Measurements from ENCODE around the gene DENND1B. TPM values are rescaled to one million over a fixed set of nuclear protein-coding genes. Genes with fewer than 3 reads are reported as not detected.

DENND1B gene
- total RNA-seq, 1 experiment from 2014 or later, result 6.3 TPM

DNA sequence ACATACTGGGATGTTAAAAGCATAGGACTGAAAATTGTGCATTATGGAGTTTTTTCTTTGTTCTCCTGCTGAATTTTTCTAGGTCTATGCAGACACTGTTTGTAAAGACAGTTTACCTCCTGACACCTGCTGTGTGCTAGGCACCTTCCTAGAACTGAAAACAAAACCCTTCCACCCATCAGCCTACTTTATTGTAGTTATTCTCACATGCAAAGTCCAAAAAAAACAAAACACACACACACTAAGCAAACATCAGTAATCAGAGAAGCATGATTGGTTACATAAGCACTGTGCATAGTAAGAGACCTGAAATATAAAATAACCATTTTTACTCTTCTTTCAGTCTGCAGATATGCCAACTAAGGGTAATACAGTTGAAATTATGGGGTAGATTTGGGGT is 312.1 kb downstream of the DENND1B start:
- Histone ChIP-seq H3K4me1 (ENCODE audit: insufficient read depth, low read length) (peaks cover 5% of the 10 kb centered on the region; the same call in 1 of the 2 replicates), H3K9me3 (ENCODE audit: control insufficient read depth, low read depth, low read length) (no peaks in the 10 kb centered on the region), H4K5ac (ENCODE audit: insufficient read length, low read depth, low read length) (no peak overlapping the region), H3K9ac (ENCODE audit: extremely low read depth, insufficient read length, low read length) (no peak overlapping the region), H4K20me1 (ENCODE audit: control insufficient read depth, insufficient read depth, insufficient read length) (no peaks in the 10 kb centered on the region), H3T11ph (ENCODE audit: low read length) (no peak overlapping the region), H3K4me2 (ENCODE audit: insufficient read depth, insufficient read length, low read length) (no peak overlapping the region), H3K79me1 (ENCODE audit: insufficient read depth, low read depth, low read length, poor library complexity, severe bottlenecking) (no peaks in the 10 kb centered on the region), H3K27ac (ENCODE audit: insufficient read length, low read depth, low read length) (no peak overlapping the region), H3K14ac (ENCODE audit: insufficient read depth, low read length) (no peak overlapping the region), H3K79me2 (ENCODE audit: insufficient read depth, low read length) (no peaks in the 10 kb centered on the region), H3K4ac (ENCODE audit: low read depth, low read length) (no peak overlapping the region), H2BK120ac (ENCODE audit: low read depth, low read length, poor library complexity, severe bottlenecking) (no peak overlapping the region), H3K23me2 (ENCODE audit: insufficient read length, low read depth, low read length, poor library complexity, severe bottlenecking) (no peaks in the 10 kb centered on the region), H3K56ac (ENCODE audit: insufficient read length, low read depth, low read length) (no peak overlapping the region), H2BK12ac (ENCODE audit: insufficient read length, low read depth, low read length) (no peak overlapping the region), H3K23ac (ENCODE audit: insufficient read length, low read depth, low read length) (no peak overlapping the region), H2BK5ac (ENCODE audit: insufficient read length, low read length) (no peak overlapping the region), H4K8ac (replicated peaks; ENCODE audit: insufficient read length, low read depth, low read length) (no peak overlapping the region), H4K91ac (ENCODE audit: insufficient read length, low read depth, low read length) (no peak overlapping the region), H2AK5ac (ENCODE audit: insufficient read length, low read length) (no peak overlapping the region), H2BK20ac (ENCODE audit: low read depth, low read length, poor library complexity, severe bottlenecking) (no peak overlapping the region), H2AFZ (ENCODE audit: low read length) (no peak overlapping the region), H3K27me3 (ENCODE audit: insufficient read depth, low read length) (no peaks in the 10 kb centered on the region), H3K18ac (ENCODE audit: insufficient read length, low read depth, low read length) (no peak overlapping the region), H2BK15ac (ENCODE audit: low read depth, low read length) (no peak overlapping the region)
- Mint-ChIP-seq H3K36me3 (ENCODE audit: insufficient read depth in 1 of 3, low read depth in 3 of 3) (no peaks in the 10 kb centered on the region), H3K27ac (peak overlapping the region in 1 of 3 experiments; percentile 29; a peak in 2 of 7 replicates), H3K9me3 (no peaks in the 10 kb centered on the region), H3K27me3 (ENCODE audit: low read depth) (no peaks in the 10 kb centered on the region), H3K4me3 (no peak overlapping the region), H3K4me1 (peaks cover 12 to 13% of the 10 kb centered on the region in 2 experiments)
- DNase-seq, result no peak
- TF ChIP-seq, protein P1, sequence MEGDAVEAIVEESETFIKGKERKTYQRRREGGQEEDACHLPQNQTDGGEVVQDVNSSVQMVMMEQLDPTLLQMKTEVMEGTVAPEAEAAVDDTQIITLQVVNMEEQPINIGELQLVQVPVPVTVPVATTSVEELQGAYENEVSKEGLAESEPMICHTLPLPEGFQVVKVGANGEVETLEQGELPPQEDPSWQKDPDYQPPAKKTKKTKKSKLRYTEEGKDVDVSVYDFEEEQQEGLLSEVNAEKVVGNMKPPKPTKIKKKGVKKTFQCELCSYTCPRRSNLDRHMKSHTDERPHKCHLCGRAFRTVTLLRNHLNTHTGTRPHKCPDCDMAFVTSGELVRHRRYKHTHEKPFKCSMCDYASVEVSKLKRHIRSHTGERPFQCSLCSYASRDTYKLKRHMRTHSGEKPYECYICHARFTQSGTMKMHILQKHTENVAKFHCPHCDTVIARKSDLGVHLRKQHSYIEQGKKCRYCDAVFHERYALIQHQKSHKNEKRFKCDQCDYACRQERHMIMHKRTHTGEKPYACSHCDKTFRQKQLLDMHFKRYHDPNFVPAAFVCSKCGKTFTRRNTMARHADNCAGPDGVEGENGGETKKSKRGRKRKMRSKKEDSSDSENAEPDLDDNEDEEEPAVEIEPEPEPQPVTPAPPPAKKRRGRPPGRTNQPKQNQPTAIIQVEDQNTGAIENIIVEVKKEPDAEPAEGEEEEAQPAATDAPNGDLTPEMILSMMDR (conservative IDR thresholded peaks at IDR 0.05), result no peak
